ENCODE results near the gene LCE1D.

The LCE1D gene

GRCh38 chr1:152795686-152796085 is 835 bp upstream of the LCE1D start:
- H3K23ac ChIP-seq (ENCODE audit: low read length): no peak overlapping the region

GRCh38 chr1:152801333-152801732 is 4.8 kb downstream of the LCE1D start:
- no peak overlapping the region for H3K4me3 ChIP-seq (ENCODE audit: low read length)
- no peak overlapping the region for H4K8ac ChIP-seq (ENCODE audit: low read depth, low read length)
- H2BK120ac ChIP-seq (ENCODE audit: low read depth, low read length): no peak overlapping the region
- H3K27ac ChIP-seq (ENCODE audit: low read depth, low read length): no peak overlapping the region
- H3K4me1 ChIP-seq (ENCODE audit: control insufficient read depth, low read depth, low read length): no peaks in the 10 kb centered on the region
- H3K9ac ChIP-seq (ENCODE audit: low read length): no peak overlapping the region
- H4K5ac ChIP-seq (ENCODE audit: low read length): no peak overlapping the region
- no peaks in the 10 kb centered on the region for H3K79me1 ChIP-seq (ENCODE audit: low read length)
- DNase-seq: no peak
- no peak overlapping the region for H2BK15ac ChIP-seq (replicated peaks; ENCODE audit: low read depth)
- no CpG with 5 or more reads among the region's 1 CpG for WGBS (ENCODE audit: extremely low coverage, insufficient coverage, low lambda C conversion rate)
- H3K4ac ChIP-seq (ENCODE audit: low read depth, low read length): no peak overlapping the region
- H3K56ac ChIP-seq (ENCODE audit: low read length): no peak overlapping the region
- H2AK5ac ChIP-seq (ENCODE audit: low read length): no peak overlapping the region
- H3K23ac ChIP-seq (ENCODE audit: low read length): no peak overlapping the region
- H3K27me3 ChIP-seq (ENCODE audit: insufficient read depth, low read length, poor library complexity): no peaks in the 10 kb centered on the region
- no peaks in the 10 kb centered on the region for H3K79me2 ChIP-seq (ENCODE audit: control insufficient read depth, insufficient read depth, low read length)
- no peak overlapping the region for H3K4me2 ChIP-seq (ENCODE audit: low read length)
- no peaks in the 10 kb centered on the region for H3K36me3 ChIP-seq (ENCODE audit: control insufficient read depth, insufficient read depth, low read length)
- H2BK5ac ChIP-seq (ENCODE audit: low read length): no peak overlapping the region
- H3K18ac ChIP-seq (ENCODE audit: low read length): no peak overlapping the region

More at GRCh38 chr1:152795686-152796085, 835 bp upstream of the LCE1D start:
- Histone ChIP-seq H4K8ac (ENCODE audit: low read depth, low read length) (no peak overlapping the region), H3K4me1 (ENCODE audit: control insufficient read depth, low read depth, low read length) (no peaks in the 10 kb centered on the region), H3K56ac (ENCODE audit: low read length) (no peak overlapping the region), H2BK120ac (ENCODE audit: low read depth, low read length) (no peak overlapping the region), H3K36me3 (ENCODE audit: control insufficient read depth, insufficient read depth, low read length) (no peaks in the 10 kb centered on the region), H3K4me2 (ENCODE audit: low read length) (no peak overlapping the region), H2BK5ac (ENCODE audit: low read length) (no peak overlapping the region), H3K79me2 (ENCODE audit: control insufficient read depth, insufficient read depth, low read length) (no peaks in the 10 kb centered on the region), H3K18ac (ENCODE audit: low read length) (no peak overlapping the region), H3K9ac (ENCODE audit: low read length) (no peak overlapping the region), H3K79me1 (ENCODE audit: low read length) (no peaks in the 10 kb centered on the region), H3K4ac (ENCODE audit: low read depth, low read length) (no peak overlapping the region), H3K27me3 (ENCODE audit: insufficient read depth, low read length, poor library complexity) (no peaks in the 10 kb centered on the region), H2BK15ac (replicated peaks; ENCODE audit: low read depth) (no peak overlapping the region), H3K27ac (ENCODE audit: low read depth, low read length) (no peak overlapping the region), H2AK5ac (ENCODE audit: low read length) (no peak overlapping the region), H3K4me3 (ENCODE audit: low read length) (no peak overlapping the region), H4K5ac (ENCODE audit: low read length) (no peak overlapping the region)
- no peak for DNase-seq
- no CpG with 5 or more reads among the region's 4 CpGs for WGBS (ENCODE audit: extremely low coverage, insufficient coverage, low lambda C conversion rate)

- no CpG with 5 or more reads among the region's 3 CpGs for WGBS (ENCODE audit: extremely low coverage, insufficient coverage, low lambda C conversion rate)
Measured at GRCh38 chr1:152806576-152806975, 10.1 kb downstream of the LCE1D start, which contains the start of gene LCE1C. Gene LCE1C (minus strand): TSS chr1:152806651. CDS start chr1:152805478, 1,173 bp downstream.

GRCh38 chr1:152811050-152811449 is 14.5 kb downstream of the LCE1D start:
- Histone ChIP-seq H3K9ac (ENCODE audit: low read length) (no peak overlapping the region), H3K18ac (ENCODE audit: low read length) (no peak overlapping the region), H3K4me2 (ENCODE audit: low read length) (no peak overlapping the region), H3K56ac (ENCODE audit: low read length) (no peak overlapping the region), H2BK120ac (ENCODE audit: low read depth, low read length) (no peak overlapping the region), H3K4me1 (ENCODE audit: control insufficient read depth, low read depth, low read length) (no peaks in the 10 kb centered on the region), H3K79me2 (ENCODE audit: control insufficient read depth, insufficient read depth, low read length) (no peaks in the 10 kb centered on the region), H3K4me3 (ENCODE audit: low read length) (no peak overlapping the region), H3K27me3 (ENCODE audit: insufficient read depth, low read length, poor library complexity) (no peaks in the 10 kb centered on the region), H3K79me1 (ENCODE audit: low read length) (no peaks in the 10 kb centered on the region), H3K36me3 (ENCODE audit: control insufficient read depth, insufficient read depth, low read length) (no peaks in the 10 kb centered on the region), H2AK5ac (ENCODE audit: low read length) (no peak overlapping the region), H4K5ac (ENCODE audit: low read length) (no peak overlapping the region), H3K23ac (ENCODE audit: low read length) (no peak overlapping the region), H3K27ac (ENCODE audit: low read depth, low read length) (no peak overlapping the region), H2BK15ac (replicated peaks; ENCODE audit: low read depth) (no peak overlapping the region), H2BK5ac (ENCODE audit: low read length) (no peak overlapping the region), H4K8ac (ENCODE audit: low read depth, low read length) (no peak overlapping the region), H3K4ac (ENCODE audit: low read depth, low read length) (no peak overlapping the region)
- no peak for DNase-seq
- WGBS (ENCODE audit: extremely low coverage, insufficient coverage, low lambda C conversion rate): no CpG with 5 or more reads among the region's 2 CpGs

More at GRCh38 chr1:152806576-152806975, 10.1 kb downstream of the LCE1D start, which contains the start of gene LCE1C:
- Histone ChIP-seq H3K23ac (ENCODE audit: low read length) (no peak within 1 kb of the TSS), H2BK120ac (ENCODE audit: low read depth, low read length) (no peak within 1 kb of the TSS), H3K79me1 (ENCODE audit: low read length) (no peaks in the 10 kb centered on the region), H4K8ac (ENCODE audit: low read depth, low read length) (no peak within 1 kb of the TSS), H3K4me3 (ENCODE audit: low read length) (no peak within 1 kb of the TSS), H3K4ac (ENCODE audit: low read depth, low read length) (no peak within 1 kb of the TSS), H3K36me3 (ENCODE audit: control insufficient read depth, insufficient read depth, low read length) (no peaks in the 10 kb centered on the region), H3K27me3 (ENCODE audit: insufficient read depth, low read length, poor library complexity) (no peaks in the 10 kb centered on the region), H3K9ac (ENCODE audit: low read length) (no peak within 1 kb of the TSS), H3K18ac (ENCODE audit: low read length) (no peak within 1 kb of the TSS), H3K4me2 (ENCODE audit: low read length) (no peak within 1 kb of the TSS), H2AK5ac (ENCODE audit: low read length) (no peak within 1 kb of the TSS), H3K27ac (ENCODE audit: low read depth, low read length) (no peak within 1 kb of the TSS), H2BK5ac (ENCODE audit: low read length) (no peak within 1 kb of the TSS), H2BK15ac (replicated peaks; ENCODE audit: low read depth) (no peak within 1 kb of the TSS), H3K56ac (ENCODE audit: low read length) (no peak within 1 kb of the TSS), H4K5ac (ENCODE audit: low read length) (no peak within 1 kb of the TSS), H3K4me1 (ENCODE audit: control insufficient read depth, low read depth, low read length) (no peaks in the 10 kb centered on the region), H3K79me2 (ENCODE audit: control insufficient read depth, insufficient read depth, low read length) (no peaks in the 10 kb centered on the region)
- no peak for DNase-seq

- Histone ChIP-seq H4K5ac (ENCODE audit: low read length) (no peak within 1 kb of the TSS), H3K79me2 (ENCODE audit: control insufficient read depth, insufficient read depth, low read length) (no peaks in the 10 kb centered on the region), H3K23ac (ENCODE audit: low read length) (no peak within 1 kb of the TSS), H3K27me3 (ENCODE audit: insufficient read depth, low read length, poor library complexity) (no peaks in the 10 kb centered on the region), H2AK5ac (ENCODE audit: low read length) (no peak within 1 kb of the TSS), H3K36me3 (ENCODE audit: control insufficient read depth, insufficient read depth, low read length) (no peaks in the 10 kb centered on the region), H3K4me1 (ENCODE audit: control insufficient read depth, low read depth, low read length) (no peaks in the 10 kb centered on the region), H2BK120ac (ENCODE audit: low read depth, low read length) (no peak within 1 kb of the TSS), H2BK15ac (replicated peaks; ENCODE audit: low read depth) (no peak within 1 kb of the TSS), H3K27ac (ENCODE audit: low read depth, low read length) (no peak within 1 kb of the TSS), H3K56ac (ENCODE audit: low read length) (no peak within 1 kb of the TSS), H2BK5ac (ENCODE audit: low read length) (no peak within 1 kb of the TSS), H4K8ac (ENCODE audit: low read depth, low read length) (no peak within 1 kb of the TSS), H3K4me2 (ENCODE audit: low read length) (no peak within 1 kb of the TSS), H3K18ac (ENCODE audit: low read length) (no peak within 1 kb of the TSS), H3K4me3 (ENCODE audit: low read length) (no peak within 1 kb of the TSS), H3K9ac (ENCODE audit: low read length) (no peak within 1 kb of the TSS), H3K79me1 (ENCODE audit: low read length) (no peaks in the 10 kb centered on the region), H3K4ac (ENCODE audit: low read depth, low read length) (no peak within 1 kb of the TSS)
- WGBS (ENCODE audit: extremely low coverage, insufficient coverage, low lambda C conversion rate): no CpG with 5 or more reads among the region's 2 CpGs
- no peak for DNase-seq
Measured at GRCh38 chr1:152811671-152812070, 15.2 kb downstream of the LCE1D start, which contains the start of gene LCE1B. Gene LCE1B (plus strand): TSS chr1:152811971. CDS start chr1:152812447, 476 bp downstream.

GRCh38 chr1:152817309-152817708 is 20.8 kb downstream of the LCE1D start:
- H3K79me1 ChIP-seq (ENCODE audit: low read length): no peaks in the 10 kb centered on the region
- H3K4me3 ChIP-seq (ENCODE audit: low read length): no peak overlapping the region
- no peak overlapping the region for H3K4me2 ChIP-seq (ENCODE audit: low read length)
- no peak overlapping the region for H2AK5ac ChIP-seq (ENCODE audit: low read length)
- H3K79me2 ChIP-seq (ENCODE audit: control insufficient read depth, insufficient read depth, low read length): no peaks in the 10 kb centered on the region
- H3K36me3 ChIP-seq (ENCODE audit: control insufficient read depth, insufficient read depth, low read length): no peaks in the 10 kb centered on the region
- no peak overlapping the region for H3K23ac ChIP-seq (ENCODE audit: low read length)
- WGBS (ENCODE audit: extremely low coverage, insufficient coverage, low lambda C conversion rate): no CpG with 5 or more reads among the region's 6 CpGs
- no peak for DNase-seq
- no peak overlapping the region for H3K9ac ChIP-seq (ENCODE audit: low read length)
- no peak overlapping the region for H3K18ac ChIP-seq (ENCODE audit: low read length)
- H4K8ac ChIP-seq (ENCODE audit: low read depth, low read length): no peak overlapping the region
- no peaks in the 10 kb centered on the region for H3K27me3 ChIP-seq (ENCODE audit: insufficient read depth, low read length, poor library complexity)
- no peaks in the 10 kb centered on the region for H3K4me1 ChIP-seq (ENCODE audit: control insufficient read depth, low read depth, low read length)
- no peak overlapping the region for H3K27ac ChIP-seq (ENCODE audit: low read depth, low read length)
- H2BK120ac ChIP-seq (ENCODE audit: low read depth, low read length): no peak overlapping the region
- H3K4ac ChIP-seq (ENCODE audit: low read depth, low read length): no peak overlapping the region
- H3K56ac ChIP-seq (ENCODE audit: low read length): no peak overlapping the region
- no peak overlapping the region for H4K5ac ChIP-seq (ENCODE audit: low read length)
- no peak overlapping the region for H2BK5ac ChIP-seq (ENCODE audit: low read length)
- no peak overlapping the region for H2BK15ac ChIP-seq (replicated peaks; ENCODE audit: low read depth)
